ENCODE results near the gene UHMK1. TPM values are rescaled to one million over a fixed set of nuclear protein-coding genes. Genes with fewer than 3 reads are reported as not detected.

UHMK1 gene
- total RNA-seq, 1 experiment from 2014 or later, result 15.8 TPM

DNA sequence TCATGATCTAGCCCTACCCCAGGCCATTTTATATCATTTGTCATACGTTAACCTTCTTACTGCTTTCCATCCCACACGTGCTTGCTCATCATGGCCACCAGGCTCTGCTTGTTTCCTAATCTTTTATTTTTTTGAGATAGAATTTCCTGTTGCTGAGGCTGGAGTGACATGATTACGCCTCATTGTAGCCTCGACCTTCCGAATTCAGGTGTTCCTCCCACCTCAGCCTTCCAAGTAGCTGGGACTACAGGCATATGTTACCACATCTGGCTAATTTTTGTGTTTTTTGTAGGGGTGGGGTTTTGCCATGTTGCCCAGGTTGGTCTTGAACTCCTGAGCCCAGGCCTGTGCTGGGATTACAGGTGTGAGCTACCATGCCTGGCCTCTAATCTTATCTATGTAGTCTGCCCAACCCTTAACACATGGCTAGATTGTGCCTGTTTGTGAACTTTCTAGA lies 67.2 kb downstream of the UHMK1 start:
- Histone ChIP-seq H3K27me3 (ENCODE audit: insufficient read depth, low read length) (no peaks in the 10 kb centered on the region), H3K4ac (ENCODE audit: low read depth, low read length) (no peak overlapping the region), H3K9ac (ENCODE audit: extremely low read depth, insufficient read length, low read length) (no peak overlapping the region), H2BK5ac (ENCODE audit: insufficient read length, low read length) (no peak overlapping the region), H3K14ac (ENCODE audit: insufficient read depth, low read length) (no peak overlapping the region), H2BK15ac (ENCODE audit: low read depth, low read length) (no peak overlapping the region), H3K4me2 (ENCODE audit: insufficient read depth, insufficient read length, low read length) (no peak overlapping the region), H3K27ac (ENCODE audit: insufficient read length, low read depth, low read length) (no peak overlapping the region), H3K23ac (ENCODE audit: insufficient read length, low read depth, low read length) (no peak overlapping the region), H3K23me2 (ENCODE audit: insufficient read length, low read depth, low read length, poor library complexity, severe bottlenecking) (peaks cover 5% of the 10 kb centered on the region), H2BK20ac (ENCODE audit: low read depth, low read length, poor library complexity, severe bottlenecking) (no peak overlapping the region), H3K9me3 (ENCODE audit: control insufficient read depth, low read depth, low read length) (no peaks in the 10 kb centered on the region), H2BK120ac (ENCODE audit: low read depth, low read length, poor library complexity, severe bottlenecking) (no peak overlapping the region), H3K56ac (ENCODE audit: insufficient read length, low read depth, low read length) (no peak overlapping the region), H4K8ac (replicated peaks; ENCODE audit: insufficient read length, low read depth, low read length) (no peak overlapping the region), H3K4me1 (ENCODE audit: insufficient read depth, low read length) (no peaks in the 10 kb centered on the region; the same call in 1 of the 2 replicates), H3T11ph (ENCODE audit: low read length) (no peak overlapping the region), H2AFZ (ENCODE audit: low read length) (no peak overlapping the region), H4K91ac (ENCODE audit: insufficient read length, low read depth, low read length) (no peak overlapping the region), H2AK5ac (ENCODE audit: insufficient read length, low read length) (no peak overlapping the region), H4K5ac (ENCODE audit: insufficient read length, low read depth, low read length) (no peak overlapping the region), H3K79me1 (ENCODE audit: insufficient read depth, low read depth, low read length, poor library complexity, severe bottlenecking) (peaks cover 3% of the 10 kb centered on the region), H2BK12ac (ENCODE audit: insufficient read length, low read depth, low read length) (no peak overlapping the region), H3K18ac (ENCODE audit: insufficient read length, low read depth, low read length) (no peak overlapping the region), H4K20me1 (ENCODE audit: control insufficient read depth, insufficient read depth, insufficient read length) (peaks cover 2% of the 10 kb centered on the region), H3K79me2 (ENCODE audit: insufficient read depth, low read length) (no peaks in the 10 kb centered on the region; the same call in 1 of the 2 replicates)
- Mint-ChIP-seq H3K27me3 (ENCODE audit: low read depth) (peaks cover 4% of the 10 kb centered on the region), H3K4me1 (peaks cover 18 to 19% of the 10 kb centered on the region in 2 experiments), H3K27ac (peak overlapping the region in 1 of 3 experiments; percentile 73; a peak in 1 of 7 replicates), H3K36me3 (ENCODE audit: insufficient read depth in 1 of 3, low read depth in 3 of 3) (peaks cover 4 to 16% (median 4%) of the 10 kb centered on the region in 3 experiments; a peak in 4 of 7 replicates), H3K9me3 (no peaks in the 10 kb centered on the region), H3K4me3 (no peak overlapping the region)
- no peak for DNase-seq
- TF ChIP-seq, protein P1, sequence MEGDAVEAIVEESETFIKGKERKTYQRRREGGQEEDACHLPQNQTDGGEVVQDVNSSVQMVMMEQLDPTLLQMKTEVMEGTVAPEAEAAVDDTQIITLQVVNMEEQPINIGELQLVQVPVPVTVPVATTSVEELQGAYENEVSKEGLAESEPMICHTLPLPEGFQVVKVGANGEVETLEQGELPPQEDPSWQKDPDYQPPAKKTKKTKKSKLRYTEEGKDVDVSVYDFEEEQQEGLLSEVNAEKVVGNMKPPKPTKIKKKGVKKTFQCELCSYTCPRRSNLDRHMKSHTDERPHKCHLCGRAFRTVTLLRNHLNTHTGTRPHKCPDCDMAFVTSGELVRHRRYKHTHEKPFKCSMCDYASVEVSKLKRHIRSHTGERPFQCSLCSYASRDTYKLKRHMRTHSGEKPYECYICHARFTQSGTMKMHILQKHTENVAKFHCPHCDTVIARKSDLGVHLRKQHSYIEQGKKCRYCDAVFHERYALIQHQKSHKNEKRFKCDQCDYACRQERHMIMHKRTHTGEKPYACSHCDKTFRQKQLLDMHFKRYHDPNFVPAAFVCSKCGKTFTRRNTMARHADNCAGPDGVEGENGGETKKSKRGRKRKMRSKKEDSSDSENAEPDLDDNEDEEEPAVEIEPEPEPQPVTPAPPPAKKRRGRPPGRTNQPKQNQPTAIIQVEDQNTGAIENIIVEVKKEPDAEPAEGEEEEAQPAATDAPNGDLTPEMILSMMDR (conservative IDR thresholded peaks at IDR 0.05), result no peak
- WGBS (ENCODE audit: extremely low coverage, insufficient read length, low lambda C conversion rate), result no CpG with 5 or more reads among the region's 5 CpGs

All from H9 (cell line).